Urothelium cell line (cell line): ENCODE results near the gene TBC1D4.
"Not testable (repeated sequence)": the region's sequence is repeated elsewhere in the genome, so short reads cannot be mapped to it uniquely, and the experiment has no call there.

Source experiments
- DNase-seq: peaks from one replicate; pipeline ENCODE4 v3.0.0; 2011; ENCODE audit warnings: low spot score, mixed read lengths
- FAIRE-seq: peaks from 2 replicates; lab custom pipeline; 2011; peaks lifted over from hg19 to GRCh38; lab: Jason Lieb, UNC

Gene TBC1D4

DNA sequence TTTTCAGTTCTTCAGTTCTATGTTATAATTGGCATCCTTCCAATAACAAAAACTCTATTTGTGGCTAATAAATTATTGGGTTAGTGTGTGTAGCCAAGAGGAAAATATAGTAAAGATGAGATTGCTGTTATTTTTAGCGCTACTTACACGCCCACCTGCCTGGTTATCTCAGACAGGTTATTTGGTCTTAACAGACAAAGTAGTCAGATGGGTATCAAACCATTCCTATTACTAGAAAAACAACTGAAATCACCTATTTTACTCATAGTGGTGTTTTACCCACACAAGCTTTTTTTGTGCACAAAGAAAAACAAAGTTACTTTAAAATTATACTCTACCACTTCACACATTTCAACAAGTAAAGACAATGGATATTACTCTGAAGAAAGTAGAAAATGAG is 151.2 kb downstream of the TBC1D4 start:
- no peak for FAIRE-seq

DNA sequence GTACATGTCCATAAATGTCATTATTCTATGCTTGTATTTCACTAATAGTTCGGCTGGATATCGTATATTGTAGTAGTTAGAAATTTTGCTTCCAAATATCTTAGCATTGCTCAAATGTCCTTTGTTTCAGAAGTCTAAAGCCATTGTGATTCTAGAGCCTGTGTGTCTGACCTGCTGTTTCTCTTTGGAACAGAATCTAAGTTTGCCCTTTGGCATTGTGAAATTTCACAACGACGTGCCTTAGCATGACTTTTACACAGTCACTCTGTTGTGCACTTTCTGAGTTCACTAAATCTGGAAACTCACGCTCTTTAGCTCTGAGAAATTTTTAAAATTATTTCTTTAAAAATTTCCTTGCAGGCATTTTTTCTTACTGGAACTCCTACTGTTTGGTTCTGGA is 152.2 kb downstream of the TBC1D4 start:
- FAIRE-seq (no peak), DNase-seq (no peak)

More for the DNA sequence above, 151.2 kb downstream of the TBC1D4 start:
- no peak for DNase-seq

DNA sequence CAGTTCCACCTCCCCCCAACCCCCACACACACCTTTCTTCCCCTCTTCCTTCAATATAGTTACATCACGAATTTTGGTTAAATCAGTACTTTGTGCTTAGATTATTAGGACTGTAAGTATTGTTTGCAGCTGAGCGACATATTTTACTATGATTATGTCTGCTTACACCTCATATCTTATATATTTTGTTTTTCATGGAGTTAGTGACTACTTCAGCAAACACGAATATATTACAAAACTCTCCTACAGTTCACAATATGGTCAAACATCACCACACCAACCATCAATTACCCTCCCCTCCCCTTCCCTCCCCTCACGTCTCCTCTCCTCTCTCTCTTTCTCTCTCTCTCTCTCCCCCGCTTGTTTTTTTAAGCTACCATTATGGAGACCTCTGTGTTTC is 152.9 kb downstream of the TBC1D4 start:
- DNase-seq, result no peak
- no peak for FAIRE-seq

DNA sequence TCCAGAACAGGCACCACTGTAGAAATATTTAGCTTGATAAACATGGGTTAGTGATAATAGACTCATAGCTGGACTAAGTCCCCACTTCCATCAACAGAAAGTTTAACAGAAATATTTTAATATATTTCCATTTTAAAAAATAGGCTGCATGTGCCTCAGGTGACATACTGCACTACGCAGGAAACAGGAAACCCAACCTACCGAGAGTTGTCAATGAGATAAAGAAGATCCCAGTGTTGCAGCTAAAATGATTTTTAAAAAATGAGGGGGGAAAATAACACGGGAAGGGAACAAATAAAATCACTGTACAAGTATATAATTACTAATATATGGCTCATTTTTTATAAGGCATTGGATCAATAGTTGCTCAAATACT is 154.8 kb downstream of the TBC1D4 start:
- no peak for DNase-seq
- no peak for FAIRE-seq

DNA sequence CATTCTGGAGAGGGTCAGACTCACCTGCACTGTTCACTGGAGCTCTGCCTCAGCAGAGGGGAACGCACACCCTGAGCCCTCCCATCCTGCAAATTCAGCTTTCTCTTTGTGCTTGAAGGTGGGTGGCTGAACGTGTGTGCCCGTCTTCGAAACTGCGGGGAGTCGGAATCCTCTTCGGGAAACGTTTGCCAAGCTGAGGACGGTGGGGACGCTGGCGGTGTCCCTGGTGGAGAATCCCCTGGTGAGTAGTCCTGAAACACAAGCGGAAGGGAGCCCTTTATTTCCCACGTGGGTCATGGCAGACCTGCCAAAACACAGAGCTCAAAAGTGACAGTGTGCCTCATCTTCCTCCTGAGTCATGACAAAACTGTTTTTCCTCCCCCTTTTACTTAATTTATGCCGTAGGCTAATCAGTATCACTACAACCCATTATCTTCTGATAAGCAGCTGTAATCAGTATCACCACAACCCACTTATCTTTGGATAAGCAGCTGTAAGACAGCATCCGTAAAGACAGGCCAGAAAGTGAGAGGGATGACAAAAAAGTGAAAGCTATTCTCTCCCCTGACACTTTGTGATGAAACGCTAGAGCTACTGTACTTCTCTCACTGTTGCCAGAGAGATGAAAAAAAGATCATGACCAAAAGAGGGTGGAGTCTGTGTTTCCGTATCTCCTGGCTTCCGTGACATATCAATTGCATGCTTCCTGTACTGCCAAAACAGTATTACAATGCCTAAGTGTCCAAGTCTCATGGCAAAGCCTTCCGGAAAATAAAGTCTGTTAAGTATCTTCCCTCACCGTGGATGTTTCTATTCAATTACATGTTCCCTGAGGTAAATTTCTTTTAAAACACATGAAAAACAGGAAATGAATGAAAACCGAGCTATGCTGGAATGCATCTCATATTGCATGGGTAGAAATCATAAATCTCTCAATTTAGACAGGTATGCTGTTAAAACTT is 155.5 kb downstream of the TBC1D4 start:
- DNase-seq (no peak), FAIRE-seq (no peak)

DNA sequence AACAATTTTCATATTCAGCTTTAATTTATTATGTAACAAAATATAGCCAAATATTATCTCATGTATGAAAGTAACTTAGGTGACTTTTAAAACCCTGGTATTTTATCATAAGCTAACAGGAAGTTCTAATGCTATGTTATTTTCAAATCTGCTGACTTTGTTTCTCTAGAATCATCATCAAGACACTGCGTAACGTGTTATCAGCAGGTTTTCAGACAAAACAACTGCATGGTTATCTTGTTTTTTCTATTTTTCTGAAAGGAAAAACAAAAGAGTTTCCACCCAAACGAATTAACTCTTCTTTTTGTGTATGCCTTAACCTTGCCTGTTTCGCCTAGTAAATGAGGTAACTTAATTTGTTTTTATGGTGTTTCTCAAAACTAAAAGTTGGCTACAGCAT is 156.3 kb downstream of the TBC1D4 start:
- DNase-seq (no peak), FAIRE-seq (no peak)

DNA sequence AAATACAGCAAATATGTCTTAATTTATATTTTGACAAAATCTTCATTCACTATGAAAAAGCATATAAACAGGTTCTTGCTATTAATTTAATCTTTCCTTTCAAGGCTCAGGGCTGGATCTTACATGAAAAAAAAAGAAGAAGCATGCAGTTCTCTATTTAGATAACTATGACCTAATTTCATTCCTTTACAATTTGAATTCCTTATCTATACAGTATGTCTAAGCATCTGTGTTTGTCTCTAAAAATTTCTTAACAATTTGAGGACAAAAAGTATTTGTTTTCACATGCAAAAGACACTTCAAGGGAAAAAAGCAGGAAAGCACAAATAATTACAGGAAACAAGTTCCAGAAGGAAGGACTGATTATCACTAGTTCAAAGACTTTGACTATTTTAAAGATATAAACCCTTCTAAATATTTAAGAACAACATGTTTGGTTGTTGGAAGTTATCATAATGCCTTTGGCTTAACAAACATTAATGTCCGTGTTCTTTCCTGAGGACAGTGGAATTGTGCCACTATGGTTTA is 157.5 kb downstream of the TBC1D4 start:
- no peak for DNase-seq
- FAIRE-seq, result no peak

DNA sequence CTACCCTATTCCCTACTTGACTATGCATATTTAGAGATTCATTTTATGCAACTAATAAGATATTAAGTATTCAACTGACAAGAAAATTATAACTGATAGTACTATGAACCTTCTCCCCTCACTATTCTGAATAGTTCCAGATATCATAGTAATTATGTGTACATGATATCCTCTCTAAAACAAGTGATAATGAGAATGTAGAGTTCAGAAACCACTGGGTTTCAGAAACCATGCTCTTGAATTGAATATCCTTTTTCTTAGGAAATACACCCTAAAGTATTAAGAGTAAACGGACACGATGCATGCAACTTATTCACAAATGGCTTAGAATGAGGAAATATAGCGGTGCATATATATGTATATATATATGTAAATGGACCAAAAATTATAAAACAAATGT is 160.9 kb downstream of the TBC1D4 start:
- DNase-seq (no peak), FAIRE-seq (no peak)

DNA sequence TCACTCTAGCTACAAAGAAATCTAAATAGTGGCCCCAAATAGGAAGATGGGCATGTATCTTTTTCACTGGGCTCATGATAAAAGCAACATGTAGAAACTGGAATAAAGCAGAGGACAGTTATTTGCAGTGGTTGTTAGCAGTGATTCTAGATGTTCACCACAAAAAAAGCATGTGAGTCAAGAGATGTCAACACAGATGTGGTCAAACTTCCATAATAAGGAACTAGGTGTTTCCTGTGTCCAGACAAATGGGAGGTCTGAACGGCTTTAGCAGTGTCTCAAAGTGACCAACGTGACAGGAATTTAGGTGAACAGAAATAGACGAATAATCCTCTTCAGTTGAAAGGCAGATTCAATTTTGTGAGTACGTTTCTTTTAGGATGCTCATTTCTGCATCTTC is 162.7 kb downstream of the TBC1D4 start:
- no peak for DNase-seq
- no peak for FAIRE-seq

DNA sequence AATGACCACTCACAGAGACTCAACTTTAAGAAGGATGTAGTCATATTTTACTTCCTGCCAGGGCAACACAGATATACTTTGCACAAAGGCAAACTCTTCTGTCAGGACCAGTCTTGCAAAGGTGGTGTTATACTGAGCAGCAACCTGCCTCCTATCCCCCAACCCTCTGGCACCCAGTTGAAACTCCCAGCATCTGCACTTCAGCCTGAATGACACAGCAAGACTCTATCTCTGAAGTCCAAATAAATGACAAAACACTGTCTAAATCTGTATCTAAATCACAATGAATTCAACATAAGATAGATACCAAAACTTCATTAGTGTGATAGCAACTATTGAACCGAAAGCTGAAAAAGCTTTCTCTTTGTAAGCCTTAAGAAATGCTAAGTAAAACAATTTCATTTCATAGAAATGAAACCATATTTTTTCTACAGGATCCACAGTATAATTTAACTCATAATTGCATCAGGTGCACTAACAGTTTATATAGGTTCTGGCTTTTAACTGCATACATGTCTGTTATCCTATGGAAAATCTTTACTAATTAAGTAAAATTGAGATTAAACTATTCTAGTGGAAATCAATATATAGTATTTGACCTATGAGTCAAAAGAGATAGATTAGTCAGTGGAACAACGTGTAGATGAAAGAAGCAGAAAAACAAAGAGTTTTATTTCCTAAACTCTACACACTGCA is 163.7 kb downstream of the TBC1D4 start:
- FAIRE-seq (no peak), DNase-seq (no peak)

DNA sequence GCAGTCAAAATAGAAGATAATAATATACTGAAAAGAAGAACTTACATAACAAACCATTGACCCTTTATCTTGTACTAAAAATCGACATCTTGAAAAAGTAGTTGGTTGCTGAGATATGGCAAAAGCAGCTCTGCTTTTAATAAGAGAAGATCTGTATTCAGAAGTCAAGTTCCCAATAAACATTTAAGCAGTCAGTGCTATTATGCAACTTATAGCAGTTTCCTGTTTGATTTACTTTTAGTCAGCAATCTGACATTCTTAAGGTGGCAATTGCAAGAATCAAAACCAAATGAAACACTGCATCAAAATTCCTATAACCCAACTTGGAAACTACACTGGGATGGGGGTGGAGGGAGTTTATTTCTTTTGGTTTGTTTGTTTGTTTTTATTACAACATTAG is 165.5 kb downstream of the TBC1D4 start:
- DNase-seq, result no peak
- no peak for FAIRE-seq

DNA sequence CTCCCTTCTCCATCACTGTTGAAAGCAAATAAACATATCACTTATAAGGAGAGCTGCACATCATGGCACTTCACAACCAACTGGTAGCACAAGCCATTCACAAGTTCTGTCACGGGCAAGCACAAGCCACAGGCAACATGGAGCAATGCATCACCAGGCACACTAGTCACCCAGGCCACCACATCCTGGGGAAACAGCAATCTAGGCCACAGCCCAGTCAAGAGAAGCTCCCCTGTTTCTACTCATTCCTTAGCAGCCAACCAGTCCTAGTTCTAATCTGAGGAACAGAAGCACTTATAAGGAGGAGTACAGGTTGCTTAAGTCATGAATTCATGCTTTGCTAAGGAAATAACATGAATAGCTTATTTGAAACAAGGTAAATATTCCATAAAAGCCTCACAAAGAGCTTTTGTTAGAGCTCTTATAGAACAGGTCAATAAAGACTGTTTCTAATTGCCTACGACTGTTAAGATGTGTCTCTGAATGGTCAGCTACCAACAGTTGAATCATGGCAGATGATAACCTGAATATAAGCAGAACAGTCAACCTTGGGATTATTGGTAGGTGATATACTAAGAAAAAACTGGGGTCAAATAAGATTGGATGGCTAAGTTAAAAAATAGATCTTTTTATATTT is 169.0 kb downstream of the TBC1D4 start:
- FAIRE-seq (no peak), DNase-seq (no peak)

DNA sequence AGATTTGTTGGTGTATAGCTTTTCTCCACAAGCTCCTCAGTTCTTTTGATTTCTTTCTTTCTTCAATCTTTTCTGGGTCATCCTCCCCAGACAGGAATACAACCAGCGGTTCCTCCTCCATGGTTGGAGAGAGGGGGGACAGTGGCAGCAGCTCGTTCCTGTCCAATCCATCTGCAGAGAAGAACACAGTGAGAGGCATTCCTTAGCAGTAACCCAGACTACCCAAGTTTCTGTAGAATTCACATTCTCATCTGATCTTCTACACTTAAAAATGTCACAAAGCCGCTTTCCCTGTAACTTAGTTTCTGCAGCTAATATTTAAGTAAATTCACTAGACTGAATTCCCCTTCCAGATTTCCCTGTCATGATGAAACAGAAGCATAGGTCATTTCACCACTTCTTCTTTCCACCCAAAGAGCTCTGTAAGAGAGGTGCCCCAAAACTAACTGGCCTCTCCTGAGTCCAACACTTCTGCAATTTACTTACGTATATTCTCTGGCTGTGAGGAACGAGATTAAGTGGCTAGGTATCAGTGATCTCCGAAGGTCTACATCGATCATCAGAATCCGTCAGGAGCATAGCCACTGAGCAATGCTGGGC is 171.9 kb downstream of the TBC1D4 start:
- no peak for DNase-seq
- no peak for FAIRE-seq

DNA sequence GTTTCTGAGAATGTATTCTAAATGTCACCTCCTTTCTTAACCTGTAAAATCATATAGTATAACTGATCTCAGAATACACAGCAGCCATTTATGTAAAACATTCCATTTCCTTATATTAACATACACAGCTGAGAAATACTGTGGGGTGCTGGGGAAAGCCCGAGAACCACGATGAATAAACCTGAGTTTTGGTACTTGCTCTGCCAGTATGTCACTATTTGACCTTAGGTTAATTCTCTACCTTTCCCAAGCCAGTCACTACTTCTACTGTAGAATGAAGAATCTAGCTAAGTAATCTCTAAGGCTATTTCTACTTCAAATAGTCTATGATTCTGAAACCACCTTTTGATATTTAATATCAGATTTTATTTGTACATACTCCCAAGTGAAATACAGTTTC is 173.7 kb downstream of the TBC1D4 start:
- FAIRE-seq, result no peak
- no peak for DNase-seq

DNA sequence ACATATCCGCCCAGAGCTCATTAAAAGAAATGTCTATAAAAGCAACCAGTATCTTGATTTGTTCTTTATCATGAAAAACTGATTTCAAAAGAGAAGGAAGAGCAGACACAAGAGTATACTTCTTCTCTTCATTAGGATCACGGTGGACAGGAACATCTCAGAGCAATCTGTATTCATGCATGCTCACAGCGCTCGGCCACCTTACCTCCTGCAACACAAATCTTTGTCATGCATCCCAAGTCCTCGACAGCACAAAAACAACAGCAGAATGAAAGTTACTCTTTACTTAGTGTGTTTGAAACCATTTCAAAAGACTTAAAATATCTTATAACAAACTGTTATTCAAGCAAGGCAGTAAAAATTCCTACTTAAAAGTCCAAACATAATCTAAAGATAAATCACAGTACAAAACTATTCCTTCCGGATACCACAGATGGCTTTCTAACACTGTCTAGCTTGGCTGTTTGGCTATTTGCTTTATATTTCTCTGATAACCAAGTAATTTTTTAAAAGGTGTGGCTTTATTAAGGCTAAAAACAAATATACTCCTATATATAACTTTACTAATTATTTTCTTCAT is 174.5 kb downstream of the TBC1D4 start:
- FAIRE-seq, result no peak

DNA sequence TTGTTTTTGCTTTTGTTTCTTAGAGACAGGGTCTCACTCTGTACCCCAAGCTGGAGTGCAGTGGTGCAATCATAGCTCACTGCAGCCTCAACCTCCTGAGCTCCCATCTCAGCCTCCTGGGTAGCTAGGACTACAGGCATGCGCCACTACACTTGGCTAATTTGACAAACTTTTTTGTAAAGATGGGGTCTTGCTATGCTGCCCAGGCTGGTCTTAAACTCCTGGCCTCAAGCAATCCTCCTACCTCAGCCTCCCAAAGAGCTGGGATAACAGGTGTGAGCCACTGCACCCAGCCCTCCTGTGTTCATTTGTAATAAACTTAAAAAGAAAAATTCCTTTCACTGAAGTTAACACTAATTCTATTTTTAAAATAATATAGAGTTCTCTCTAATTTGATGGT is 175.0 kb downstream of the TBC1D4 start:
- DNase-seq, FAIRE-seq: not testable (repeated sequence)

More for the DNA sequence above, 174.5 kb downstream of the TBC1D4 start:
- DNase-seq, result no peak

DNA sequence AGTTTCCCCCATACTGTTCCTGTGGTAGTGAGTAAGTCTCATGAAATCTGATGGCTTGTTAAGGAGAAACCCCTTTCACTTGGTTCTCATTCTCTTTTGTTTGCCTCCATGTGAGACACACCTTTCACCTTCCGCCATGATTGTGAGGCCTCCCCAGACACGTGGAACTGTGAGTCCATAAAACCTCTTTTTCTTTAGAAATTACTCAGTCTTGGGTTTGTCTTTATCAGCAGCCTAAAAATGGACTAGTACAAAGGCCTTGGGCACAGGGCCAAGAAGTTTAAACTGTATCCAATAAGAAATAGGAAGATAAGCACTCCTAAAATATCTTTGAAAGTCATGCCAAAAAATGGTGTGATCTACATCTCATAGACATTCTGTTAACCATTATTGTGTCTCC is 176.9 kb downstream of the TBC1D4 start:
- DNase-seq (no peak), FAIRE-seq (no peak)

DNA sequence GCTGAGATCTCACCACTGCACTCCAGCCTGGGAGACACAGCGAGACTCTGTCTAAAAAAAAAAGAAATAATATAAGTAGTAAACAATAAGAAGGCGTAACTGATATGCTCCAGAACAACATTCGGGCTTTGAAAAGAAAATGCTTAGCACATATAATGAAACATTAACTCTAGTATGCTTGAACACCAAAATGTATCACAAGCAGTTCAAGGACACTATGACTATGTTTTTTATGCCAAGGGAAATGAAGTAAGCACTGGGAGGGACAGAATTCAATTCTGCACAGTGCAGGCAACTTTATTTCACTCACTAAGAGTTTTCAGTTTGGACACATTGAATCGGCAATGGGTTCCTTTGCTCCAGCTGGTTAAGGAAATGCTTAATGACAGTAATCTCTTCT is 178.7 kb downstream of the TBC1D4 start:
- FAIRE-seq, result no peak
- no peak for DNase-seq

DNA sequence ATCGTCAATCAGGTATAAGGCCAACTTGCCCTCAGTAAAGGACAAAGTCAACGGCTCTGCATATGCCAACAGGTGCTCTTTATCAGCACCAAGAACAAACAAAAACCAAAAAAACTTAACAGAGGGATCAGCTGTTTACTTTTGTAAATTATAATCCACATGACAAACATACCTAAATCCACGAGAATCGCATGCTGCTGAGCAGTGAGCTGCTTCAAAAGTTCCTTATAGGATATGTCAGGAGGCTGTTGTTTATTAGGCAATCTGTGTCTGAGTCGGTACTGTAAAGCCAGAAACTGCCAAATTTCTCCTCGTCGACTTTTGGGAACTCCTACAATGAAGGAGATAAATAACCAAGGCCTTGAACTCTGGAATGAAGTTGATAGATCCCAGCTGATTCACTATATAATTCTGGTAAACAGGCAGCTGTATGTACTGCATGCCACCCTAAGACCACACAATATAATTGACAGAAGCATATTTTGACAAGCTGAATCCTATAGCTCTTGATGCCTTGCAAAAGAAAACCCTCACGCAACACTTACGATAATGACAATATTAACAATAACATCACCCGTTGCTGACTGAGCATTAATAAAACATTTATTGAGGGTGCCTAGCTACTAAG is 179.8 kb downstream of the TBC1D4 start:
- FAIRE-seq, result no peak

More for the DNA sequence above, 179.8 kb downstream of the TBC1D4 start:
- DNase-seq, result no peak
